ENCODE data around the gene GOLGA6D. TPM values are rescaled to one million over a fixed set of nuclear protein-coding genes. Genes with fewer than 3 reads are reported as not detected.

GOLGA6D gene
- total RNA-seq, 1 experiment from 2014 or later = 0.12 TPM

GRCh38 chr15:75339531-75340240 is 57.1 kb downstream of the GOLGA6D start:
- Histone ChIP-seq H3K79me2 (ENCODE audit: insufficient read depth, low read length) (peaks cover 13% of the 10 kb centered on the region), H3K36me3 (ENCODE audit: control insufficient read depth in 1 of 2, insufficient read depth in 2 of 2, low read length in 2 of 2) (no peaks in the 10 kb centered on the region), H3K27me3 (ENCODE audit: insufficient read depth, low read length) (no peaks in the 10 kb centered on the region), H3K9me3 (ENCODE audit: control insufficient read depth in 1 of 2, insufficient read depth in 1 of 2, low read depth in 1 of 2, low read length in 2 of 2) (no peaks in the 10 kb centered on the region), H3K27ac (ENCODE audit: low read depth, low read length) (no peak overlapping the region), H3K4me2 (ENCODE audit: low read length) (no peak overlapping the region), H3K4me1 (ENCODE audit: control insufficient read depth in 1 of 2, insufficient read depth in 2 of 2, low read length in 2 of 2) (peaks cover 9 to 14% of the 10 kb centered on the region in 2 experiments), H4K20me1 (ENCODE audit: insufficient read depth) (no peaks in the 10 kb centered on the region), H2AFZ (ENCODE audit: low read depth, low read length, poor library complexity, severe bottlenecking) (no peak overlapping the region), H3K9ac (ENCODE audit: low read length) (no peak overlapping the region), H3K9me2 (ENCODE audit: insufficient read depth) (no peaks in the 10 kb centered on the region), H3K4me3 (replicated peaks in 1 of 2; ENCODE audit: low read depth in 1 of 2, low read length in 2 of 2) (no peak overlapping the region)
- no TSS peak for BruUV-seq (replicated peaks)
- DNase-seq (ENCODE audit: low read depth, low spot score) (no peak), ATAC-seq (no peak)
- ChIA-PET CTCF (no interaction called here), POLR2A (no interaction called here), RAD21 (ENCODE audit: low non-redundant PET in 1 of 2, low total read pairs in 2 of 2, uncharacterized antibody in 2 of 2, unreplicated experiment in 2 of 2) (no interaction called here)
- intact Hi-C loops (cut with micrococcal nuclease) = no loop called here
- TF ChIP-seq EZH2 (IDR thresholded peaks at IDR 0.05) = no peak
- TF ChIP-seq ZBTB33 (IDR thresholded peaks at IDR 0.05; ENCODE audit: extremely low read depth, insufficient replicate concordance, low read length) = no peak
- TF ChIP-seq RAD21 (IDR thresholded peaks at IDR 0.05; ENCODE audit: low read depth) = no peak
- no peak for TF ChIP-seq POLR2A (IDR thresholded peaks at IDR 0.05; ENCODE audit: borderline replicate concordance, extremely low read depth, insufficient read depth, insufficient read length)
- no peak for TF ChIP-seq REST (IDR thresholded peaks at IDR 0.05; ENCODE audit: low read depth)
- TF ChIP-seq YY1 (IDR thresholded peaks at IDR 0.05; ENCODE audit: extremely low read depth, insufficient replicate concordance, low read depth, low read length) = no peak
- no peak for TF ChIP-seq ELF1 (IDR thresholded peaks at IDR 0.05; ENCODE audit: borderline replicate concordance, low read depth)
- TF ChIP-seq EZH2phosphoT487 (IDR thresholded peaks at IDR 0.05; ENCODE audit: borderline replicate concordance) = no peak
- TF ChIP-seq EGR1 (IDR thresholded peaks at IDR 0.05; ENCODE audit: low read depth) = no peak
- no peak for TF ChIP-seq CTCF (IDR thresholded peaks at IDR 0.05 in 2 of 3, conservative IDR thresholded peaks at IDR 0.05 in 1 of 3; ENCODE audit: borderline replicate concordance in 1 of 3, insufficient read depth in 1 of 3, low read depth in 2 of 3, low read length in 2 of 3)
- no peak for TF ChIP-seq SIN3A (IDR thresholded peaks at IDR 0.05; ENCODE audit: low read depth)
- TF ChIP-seq TCF7L2 (IDR thresholded peaks at IDR 0.05; ENCODE audit: borderline replicate concordance, extremely low read depth, insufficient read depth, insufficient read length) = no peak
